ENCODE measurements around the gene EHD4.

- TF ChIP-seq CTCF (IDR thresholded peaks at IDR 0.05) = no peak
- no peak for TF ChIP-seq EP300 (IDR thresholded peaks at IDR 0.05)
These were observed 3.7 kb downstream of the EHD4 start for GRCh38 chr15:41968701-41969100.

Measured in gastroesophageal sphincter (tissue), 3 donors.